Fibroblast of lung (primary cell): ENCODE results near the gene SRRM2. TPM values are rescaled to one million over a fixed set of nuclear protein-coding genes. Genes with fewer than 3 reads are reported as not detected.
A peak's percentile ranks its signal among the peaks of the same experiment; 100 is the strongest.

Experiments used
- DNase-seq, 2 donors: peaks; one replicate each; pipeline versions ENCODE4 v3.0.0 to v3.0.0-alpha.2; 2010; ENCODE audit warnings: low read depth in 2 of 2
- H2AFZ ChIP-seq: 2 replicates; pipeline ENCODE4 v1.5.1; 2012; ENCODE audit warnings: low read length, control low read depth, inconsistent platforms
- H3K27ac ChIP-seq: 2 replicates; pipeline ENCODE4 v1.5.1; 2011; ENCODE audit warnings: low read length, control low read depth; ENCODE audit not compliant: insufficient read depth
- H3K27me3 ChIP-seq: 2 replicates; pipeline ENCODE4 v1.5.1; 2011; ENCODE audit warnings: mild to moderate bottlenecking, low read length; ENCODE audit not compliant: control insufficient read depth, insufficient read depth
- H3K36me3 ChIP-seq: 2 replicates; pipeline ENCODE4 v1.5.1; 2011; ENCODE audit warnings: low read length; ENCODE audit not compliant: control insufficient read depth, insufficient read depth
- H3K4me1 ChIP-seq: 2 replicates; pipeline ENCODE4 v1.5.1; 2011; ENCODE audit warnings: low read length; ENCODE audit not compliant: control insufficient read depth, insufficient read depth; ENCODE audit errors: extremely low read depth
- H3K4me2 ChIP-seq: 2 replicates; pipeline ENCODE4 v1.5.1; 2011; ENCODE audit warnings: low read length, control low read depth; ENCODE audit not compliant: insufficient read depth; ENCODE audit errors: extremely low read depth
- H3K4me3 ChIP-seq, 4 experiments: fragments of 200-600 bp in 1 of 4; sonication (generic) in 1 of 4; replicated peaks in 1 of 4; 2 replicates each; pipeline ENCODE4 v1.5.1; 2011 to 2016; ENCODE audit warnings: low read length in 4 of 4, low read depth in 3 of 4, mild to moderate bottlenecking in 3 of 4, control low read depth in 2 of 4, inconsistent platforms in 1 of 4, mixed read lengths in 1 of 4; ENCODE audit not compliant: insufficient read depth in 1 of 4; ENCODE audit errors: control extremely low read depth in 1 of 4
- H3K79me2 ChIP-seq: 2 replicates; pipeline ENCODE4 v1.5.1; 2012; ENCODE audit warnings: mild to moderate bottlenecking, low read length, inconsistent platforms; ENCODE audit not compliant: control insufficient read depth, insufficient read depth
- H3K9ac ChIP-seq: 2 replicates; pipeline ENCODE4 v1.5.1; 2011; ENCODE audit warnings: mild to moderate bottlenecking, low read length, control low read depth; ENCODE audit not compliant: insufficient read depth
- H3K9me3 ChIP-seq: 2 replicates; pipeline ENCODE4 v1.5.1; 2012; ENCODE audit warnings: low read depth, low read length; ENCODE audit not compliant: control insufficient read depth, insufficient read depth
- H4K20me1 ChIP-seq: 2 replicates; pipeline ENCODE4 v1.5.1; 2011; ENCODE audit warnings: low read length; ENCODE audit not compliant: control insufficient read depth, insufficient read depth; ENCODE audit errors: extremely low read depth
- EZH2 ChIP-seq: IDR thresholded peaks from 2 replicates; pipeline ENCODE4 v1.5.1; 2012; ENCODE audit warnings: low read length, control low read depth, mild to moderate bottlenecking; ENCODE audit errors: missing control alignments
- polyA plus RNA-seq, 2 donors: library from polyadenylated mRNA; depleted of rRNA in 1 of 2; stranded (reverse) in 1 of 2; unstranded in 1 of 2; fragments of >200 nt; gene quantifications; 2 replicates each; pipeline ENCODE4 v1.2.1, GENCODE V29; 2011 to 2012; ENCODE audit warnings: missing spikeins in 1 of 2
- total RNA-seq: library from RNA; depleted of rRNA; stranded (reverse); fragments of >200 nt; gene quantifications from 2 replicates; pipeline ENCODE4 v1.2.1, GENCODE V29; 2014
- TF ChIP-seq, protein P1 (sequence below), 2 donors: IDR thresholded peaks in 1 of 2; conservative IDR thresholded peaks in 1 of 2; 1 replicate in 1 of 2; 2 replicates in 1 of 2; pipeline ENCODE4 v1.5.1; 2011 to 2012; ENCODE audit warnings: low read length in 2 of 2, control low read depth in 1 of 2, inconsistent platforms in 1 of 2, low read depth in 1 of 2, mild to moderate bottlenecking in 1 of 2

Gene SRRM2
- total and polyA plus RNA-seq, 2 donors (not counting 1 experiment from before 2014, with no cell fraction given) = 55.2 to 74.3 TPM

DNA sequence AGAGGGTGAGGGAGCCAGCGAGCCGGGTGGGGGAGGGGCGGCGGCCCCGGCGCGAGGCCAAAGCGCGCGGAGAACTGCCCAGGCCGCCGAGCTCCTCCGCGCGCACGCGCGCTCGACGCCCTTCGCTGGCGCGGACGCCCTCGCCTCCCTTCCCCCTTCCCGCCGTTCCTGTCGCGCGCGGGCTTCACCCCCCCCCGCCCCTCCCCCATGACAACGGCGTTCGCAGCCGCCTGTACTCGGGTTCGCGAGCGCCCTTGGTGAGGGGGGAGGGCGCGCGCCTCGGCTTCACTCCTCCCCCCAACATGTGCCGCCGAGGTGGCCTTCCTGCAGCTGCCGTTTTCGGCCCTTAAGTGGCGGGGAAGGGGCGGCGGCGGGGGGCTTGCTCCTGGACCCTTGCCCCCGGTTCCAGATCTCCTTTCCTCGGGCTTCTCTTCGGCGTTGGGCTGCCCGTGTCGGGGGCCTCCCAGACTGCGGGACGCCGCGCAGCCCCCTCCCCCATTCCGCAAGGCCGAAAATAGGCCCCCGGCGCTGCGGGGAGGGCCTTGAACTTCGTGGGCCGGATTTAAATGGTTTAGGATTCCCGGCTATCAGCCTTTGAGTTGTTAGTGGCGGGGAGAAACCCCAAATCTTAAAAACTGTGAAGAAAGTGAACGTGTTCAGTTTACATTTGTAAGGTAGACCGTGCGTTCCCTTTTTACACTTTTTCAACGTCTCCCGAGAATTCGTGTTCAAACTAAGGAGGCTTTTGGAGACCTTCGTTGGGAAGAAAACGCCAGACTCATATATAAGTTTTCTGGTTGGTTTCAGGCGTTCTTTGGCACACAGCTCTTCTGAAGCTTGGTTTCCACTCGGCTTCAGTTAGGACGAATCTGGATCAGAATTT lies 653 bp downstream of the SRRM2 start:
- H3K4me2 ChIP-seq = peak overlapping the region; percentile 94
- H3K9me3 ChIP-seq = no peaks in the 10 kb centered on the region
- H3K27me3 ChIP-seq = no peaks in the 10 kb centered on the region
- H3K9ac ChIP-seq = peak overlapping the region; percentile 98
- H2AFZ ChIP-seq = no peak overlapping the region
- peak overlapping the region; percentile 100 for H3K27ac ChIP-seq
- TF ChIP-seq, protein P1, sequence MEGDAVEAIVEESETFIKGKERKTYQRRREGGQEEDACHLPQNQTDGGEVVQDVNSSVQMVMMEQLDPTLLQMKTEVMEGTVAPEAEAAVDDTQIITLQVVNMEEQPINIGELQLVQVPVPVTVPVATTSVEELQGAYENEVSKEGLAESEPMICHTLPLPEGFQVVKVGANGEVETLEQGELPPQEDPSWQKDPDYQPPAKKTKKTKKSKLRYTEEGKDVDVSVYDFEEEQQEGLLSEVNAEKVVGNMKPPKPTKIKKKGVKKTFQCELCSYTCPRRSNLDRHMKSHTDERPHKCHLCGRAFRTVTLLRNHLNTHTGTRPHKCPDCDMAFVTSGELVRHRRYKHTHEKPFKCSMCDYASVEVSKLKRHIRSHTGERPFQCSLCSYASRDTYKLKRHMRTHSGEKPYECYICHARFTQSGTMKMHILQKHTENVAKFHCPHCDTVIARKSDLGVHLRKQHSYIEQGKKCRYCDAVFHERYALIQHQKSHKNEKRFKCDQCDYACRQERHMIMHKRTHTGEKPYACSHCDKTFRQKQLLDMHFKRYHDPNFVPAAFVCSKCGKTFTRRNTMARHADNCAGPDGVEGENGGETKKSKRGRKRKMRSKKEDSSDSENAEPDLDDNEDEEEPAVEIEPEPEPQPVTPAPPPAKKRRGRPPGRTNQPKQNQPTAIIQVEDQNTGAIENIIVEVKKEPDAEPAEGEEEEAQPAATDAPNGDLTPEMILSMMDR (conservative IDR thresholded peaks at IDR 0.05 in 1 of 2, IDR thresholded peaks at IDR 0.05 in 1 of 2; ENCODE audit: low read depth in 1 of 2, low read length in 2 of 2) = no peak
- TF ChIP-seq EZH2 = no peak
- H4K20me1 ChIP-seq = peaks cover 10% of the 10 kb centered on the region
- peaks cover 7% of the 10 kb centered on the region for H3K36me3 ChIP-seq
- H3K4me1 ChIP-seq = no peaks in the 10 kb centered on the region
- H3K79me2 ChIP-seq = peaks cover 52% of the 10 kb centered on the region
- peak; percentile 66 to 85 for DNase-seq
- peak overlapping the region; percentile 80 to 91 (median 86) for H3K4me3 ChIP-seq

GRCh38 chr16:2753733-2754020 lies 1.2 kb downstream of the SRRM2 start:
- Histone ChIP-seq H3K27ac (peak overlapping the region; percentile 100), H3K79me2 (peaks cover 57% of the 10 kb centered on the region), H3K4me2 (peak overlapping the region; percentile 94), H4K20me1 (peaks cover 10% of the 10 kb centered on the region), H3K36me3 (peaks cover 11% of the 10 kb centered on the region), H3K9ac (peak overlapping the region; percentile 98), H3K4me3 (peak overlapping the region; percentile 80 to 91 (median 86)), H3K9me3 (no peaks in the 10 kb centered on the region), H3K27me3 (no peaks in the 10 kb centered on the region), H2AFZ (no peak overlapping the region), H3K4me1 (no peaks in the 10 kb centered on the region)
- peak in 1 of 2 donors; percentile 25 for DNase-seq
- TF ChIP-seq, protein P1 (conservative IDR thresholded peaks at IDR 0.05 in 1 of 2, IDR thresholded peaks at IDR 0.05 in 1 of 2; ENCODE audit: low read depth in 1 of 2, low read length in 2 of 2) = no peak
- no peak for TF ChIP-seq EZH2

- Histone ChIP-seq H3K9ac (no peak overlapping the region), H3K4me3 (peak overlapping the region; percentile 3 to 91 (median 83)), H3K27ac (no peak overlapping the region), H3K79me2 (peaks cover 71% of the 10 kb centered on the region), H2AFZ (no peak overlapping the region), H3K4me2 (peak overlapping the region; percentile 94), H3K36me3 (peaks cover 21% of the 10 kb centered on the region), H3K27me3 (no peaks in the 10 kb centered on the region), H3K9me3 (no peaks in the 10 kb centered on the region), H3K4me1 (no peaks in the 10 kb centered on the region), H4K20me1 (peaks cover 10% of the 10 kb centered on the region)
- DNase-seq = no peak
- no peak for TF ChIP-seq EZH2
- TF ChIP-seq, protein P1 (conservative IDR thresholded peaks at IDR 0.05 in 1 of 2, IDR thresholded peaks at IDR 0.05 in 1 of 2; ENCODE audit: low read depth in 1 of 2, low read length in 2 of 2) = no peak
Measured at GRCh38 chr16:2755158-2755557, 2.7 kb downstream of the SRRM2 start.
